Calu3 (cell line): ENCODE results near the gene RGS14. TPM values are rescaled to one million over a fixed set of nuclear protein-coding genes. Genes with fewer than 3 reads are reported as not detected.
"Not testable (repeated sequence)": the region's sequence is repeated elsewhere in the genome, so short reads cannot be mapped to it uniquely, and the experiment has no call there.

Experiments used
- BruUV-seq: library from RNA; stranded (reverse); fragments of 400-500 nt; replicated peaks from 2 replicates; lab custom pipeline; 2021; lab: Mats Ljungman, UMichigan
- CTCF ChIA-PET: fragments of 300-600 bp; sonication (Branson Sonifier 250); formaldehyde crosslinking; loops from one replicate; lab custom pipeline; 2022; ENCODE audit warnings: antibody characterized with exemption; lab: Charles Lee
- DNase-seq: peaks from one replicate; pipeline ENCODE4 v3.0.0; 2022
- H3K27ac Mint-ChIP-seq: one replicate; pipeline ENCODE4 v1.8.0; 2022; ENCODE audit warnings: mixed read lengths; ENCODE audit not compliant: unreplicated experiment
- H3K27me3 Mint-ChIP-seq: one replicate; pipeline ENCODE4 v1.8.0; 2022; ENCODE audit warnings: mixed read lengths; ENCODE audit not compliant: unreplicated experiment
- H3K36me3 Mint-ChIP-seq: one replicate; pipeline ENCODE4 v1.8.0; 2022; ENCODE audit warnings: mild to moderate bottlenecking, moderate library complexity, mixed read lengths; ENCODE audit not compliant: insufficient read depth, unreplicated experiment
- H3K4me1 Mint-ChIP-seq: one replicate; pipeline ENCODE4 v1.8.0; 2022; ENCODE audit warnings: mild to moderate bottlenecking, low read depth, mixed read lengths; ENCODE audit not compliant: unreplicated experiment
- H3K4me3 Mint-ChIP-seq: one replicate; pipeline ENCODE4 v1.8.0; 2022; ENCODE audit warnings: mild to moderate bottlenecking, low read depth, moderate library complexity, mixed read lengths; ENCODE audit not compliant: unreplicated experiment
- H3K9me3 Mint-ChIP-seq: one replicate; pipeline ENCODE4 v1.8.0; 2022; ENCODE audit warnings: low read depth, mixed read lengths; ENCODE audit not compliant: unreplicated experiment
- intact Hi-C: fragments of 100-400 bp; cut with micrococcal nuclease; formaldehyde crosslinking; loops from one replicate; pipeline ENCODE4 v1.10.0; 2022; ENCODE audit not compliant: unreplicated experiment
- total RNA-seq: library from RNA; stranded (reverse); gene quantifications from 2 replicates; pipeline ENCODE4 v1.2.3, GENCODE V29; 2022
- TF ChIP-seq, protein P1 (sequence below): fragments of 200-600 bp; IDR thresholded peaks from one replicate; pipeline ENCODE4 v1.8.0; 2022; ENCODE audit warnings: antibody characterized with exemption; ENCODE audit not compliant: unreplicated experiment

Gene RGS14
- total RNA-seq, 1 experiment from 2014 or later = 12.9 TPM

- BruUV-seq = no TSS peak
- H3K27me3 Mint-ChIP-seq = no peaks in the 10 kb centered on the region
- no peaks in the 10 kb centered on the region for H3K9me3 Mint-ChIP-seq
- no peak overlapping the region for H3K4me3 Mint-ChIP-seq
- H3K4me1 Mint-ChIP-seq = peaks cover 31% of the 10 kb centered on the region
- TF ChIP-seq, protein P1, sequence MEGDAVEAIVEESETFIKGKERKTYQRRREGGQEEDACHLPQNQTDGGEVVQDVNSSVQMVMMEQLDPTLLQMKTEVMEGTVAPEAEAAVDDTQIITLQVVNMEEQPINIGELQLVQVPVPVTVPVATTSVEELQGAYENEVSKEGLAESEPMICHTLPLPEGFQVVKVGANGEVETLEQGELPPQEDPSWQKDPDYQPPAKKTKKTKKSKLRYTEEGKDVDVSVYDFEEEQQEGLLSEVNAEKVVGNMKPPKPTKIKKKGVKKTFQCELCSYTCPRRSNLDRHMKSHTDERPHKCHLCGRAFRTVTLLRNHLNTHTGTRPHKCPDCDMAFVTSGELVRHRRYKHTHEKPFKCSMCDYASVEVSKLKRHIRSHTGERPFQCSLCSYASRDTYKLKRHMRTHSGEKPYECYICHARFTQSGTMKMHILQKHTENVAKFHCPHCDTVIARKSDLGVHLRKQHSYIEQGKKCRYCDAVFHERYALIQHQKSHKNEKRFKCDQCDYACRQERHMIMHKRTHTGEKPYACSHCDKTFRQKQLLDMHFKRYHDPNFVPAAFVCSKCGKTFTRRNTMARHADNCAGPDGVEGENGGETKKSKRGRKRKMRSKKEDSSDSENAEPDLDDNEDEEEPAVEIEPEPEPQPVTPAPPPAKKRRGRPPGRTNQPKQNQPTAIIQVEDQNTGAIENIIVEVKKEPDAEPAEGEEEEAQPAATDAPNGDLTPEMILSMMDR = peak; percentile 61
- H3K36me3 Mint-ChIP-seq = peaks cover 77% of the 10 kb centered on the region
- DNase-seq = peak; percentile 63
- CTCF ChIA-PET = interaction anchor here (0.5 to 0.8 kb wide), 2 partner anchors 10 to 53 kb away, joined by 3 to 16 read pairs; no protein-coding TSS in a partner anchor
- intact Hi-C loops = no loop called here
- peak overlapping the region; percentile 19 for H3K27ac Mint-ChIP-seq
Observed at GRCh38 chr5:177336112-177336511, 21.6 kb upstream of the RGS14 start.

GRCh38 chr5:177336603-177337494 is 20.9 kb upstream of the RGS14 start:
- CTCF ChIA-PET = interaction anchor here (0.7 to 0.8 kb wide), 3 partner anchors 31 to 53 kb away, joined by 3 to 5 read pairs (median 3); no protein-coding TSS in a partner anchor
- DNase-seq = no peak
- no peaks in the 10 kb centered on the region for H3K9me3 Mint-ChIP-seq
- no peak overlapping the region for H3K4me3 Mint-ChIP-seq
- TF ChIP-seq, protein P1 = no peak
- no TSS peak for BruUV-seq
- H3K36me3 Mint-ChIP-seq = peaks cover 79% of the 10 kb centered on the region
- intact Hi-C loops = no loop called here
- no peak overlapping the region for H3K27ac Mint-ChIP-seq
- H3K4me1 Mint-ChIP-seq = peaks cover 31% of the 10 kb centered on the region
- H3K27me3 Mint-ChIP-seq = no peaks in the 10 kb centered on the region

DNA sequence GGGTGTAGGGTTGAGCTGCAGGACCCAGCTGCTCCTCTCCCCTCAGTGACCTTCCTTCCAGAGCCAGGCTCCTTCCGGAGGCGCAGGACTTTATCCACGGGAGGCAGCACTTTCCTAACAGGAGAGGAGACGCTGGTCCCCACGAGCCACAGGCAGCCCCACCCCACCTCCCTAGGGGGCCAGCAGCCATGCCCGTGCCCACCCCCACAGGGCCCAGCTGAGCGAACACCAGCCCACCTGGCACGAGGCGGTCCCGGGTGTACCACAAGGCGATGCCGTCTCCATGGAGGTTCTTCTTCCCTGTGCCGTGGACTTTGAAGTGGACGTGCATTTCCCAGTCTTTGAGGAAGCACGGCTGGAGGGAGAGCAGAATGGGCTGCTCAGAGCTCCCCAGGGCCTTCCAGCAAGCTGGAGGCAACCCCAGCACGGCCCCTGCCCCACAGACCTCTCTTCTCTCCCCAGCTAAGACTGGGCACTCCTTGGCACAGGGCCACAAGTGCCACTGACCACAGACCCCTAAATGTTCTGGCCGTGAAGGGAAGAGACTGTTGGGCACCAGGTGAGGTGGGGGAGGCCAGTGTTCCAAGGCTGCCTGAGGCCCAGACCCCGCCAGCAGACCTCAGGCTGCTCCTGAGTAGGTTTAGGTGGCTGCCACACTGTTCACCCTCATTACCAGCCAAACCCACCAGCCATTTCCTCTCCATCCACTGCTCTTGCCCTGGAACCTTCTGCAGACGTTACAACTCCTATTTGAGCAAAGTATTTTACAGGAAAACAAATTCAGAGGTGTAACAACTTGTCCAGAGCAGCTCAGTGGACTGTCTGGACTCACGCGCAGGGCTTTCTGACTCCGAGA is 19.2 kb upstream of the RGS14 start:
- CTCF ChIA-PET = interaction anchor here (0.6 to 1.3 kb wide), 5 partner anchors 12 to 307 kb away, joined by 3 to 5 read pairs (median 3); no protein-coding TSS in a partner anchor
- peaks cover 31% of the 10 kb centered on the region for H3K4me1 Mint-ChIP-seq
- no peaks in the 10 kb centered on the region for H3K27me3 Mint-ChIP-seq
- TF ChIP-seq, protein P1 = no peak
- DNase-seq = no peak
- intact Hi-C loops = no loop called here
- BruUV-seq = no TSS peak
- peak overlapping the region; percentile 88 for H3K27ac Mint-ChIP-seq
- no peaks in the 10 kb centered on the region for H3K9me3 Mint-ChIP-seq
- H3K4me3 Mint-ChIP-seq = peak overlapping the region; percentile 56
- H3K36me3 Mint-ChIP-seq = peaks cover 76% of the 10 kb centered on the region

DNA sequence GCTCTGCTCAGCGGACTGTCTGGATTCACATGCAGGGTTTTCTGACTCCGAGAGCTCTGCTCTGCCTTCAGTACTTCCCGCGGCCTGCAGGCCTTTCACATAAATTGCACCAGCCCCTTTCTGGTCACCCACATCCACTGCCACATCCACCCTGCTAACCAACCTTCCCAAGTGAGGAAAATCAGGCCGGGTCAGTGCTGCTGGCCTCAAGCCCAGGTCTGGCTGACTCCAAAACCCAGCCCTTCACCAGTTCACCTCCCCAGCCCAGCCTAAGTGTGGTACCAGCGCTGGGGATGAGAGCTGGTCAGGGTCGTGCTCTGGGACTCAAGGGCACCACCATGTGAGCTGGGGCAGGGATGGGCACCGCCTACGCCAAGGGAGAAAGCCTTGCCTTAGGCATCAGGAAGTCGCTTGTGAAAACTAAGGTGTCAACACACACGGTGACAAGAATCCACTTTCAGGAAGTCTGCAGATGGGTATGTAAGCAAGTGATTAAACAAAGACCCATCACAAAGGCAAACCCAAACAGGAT is 18.6 kb upstream of the RGS14 start:
- no TSS peak for BruUV-seq
- CTCF ChIA-PET = interaction anchor here (1.0 to 1.3 kb wide), 4 partner anchors 11 to 63 kb away, joined by 3 to 4 read pairs (median 3); no protein-coding TSS in a partner anchor
- Mint-ChIP-seq H3K36me3 (peaks cover 73% of the 10 kb centered on the region), H3K9me3 (no peaks in the 10 kb centered on the region), H3K4me3 (peak overlapping the region; percentile 56), H3K27ac (peak overlapping the region; percentile 88), H3K27me3 (no peaks in the 10 kb centered on the region), H3K4me1 (peaks cover 31% of the 10 kb centered on the region)
- DNase-seq = peak; percentile 67
- intact Hi-C loops = no loop called here
- TF ChIP-seq, protein P1 = no peak

GRCh38 chr5:177343000-177343399 is 14.7 kb upstream of the RGS14 start:
- intact Hi-C loops, CTCF ChIA-PET: not testable (repeated sequence)
- H3K4me1 Mint-ChIP-seq = peaks cover 36% of the 10 kb centered on the region

More at GRCh38 chr5:177343000-177343399, 14.7 kb upstream of the RGS14 start:
- BruUV-seq, H3K9me3 Mint-ChIP-seq, DNase-seq, H3K27me3 Mint-ChIP-seq, H3K4me3 Mint-ChIP-seq, H3K27ac Mint-ChIP-seq: not testable (repeated sequence)
- H3K36me3 Mint-ChIP-seq = peaks cover 72% of the 10 kb centered on the region
